Hematopoietic multipotent progenitor cell treated with erythropoietin and hydrocortisone succinate and interleukin-3 and kit ligand, for 8 days (in vitro differentiated cells): Measurements from ENCODE around the gene PRKN.
"Not testable (repeated sequence)": the region's sequence is repeated elsewhere in the genome, so short reads cannot be mapped to it uniquely, and the experiment has no call there.

Experiments
- DNase-seq: peaks from one replicate; pipeline ENCODE4 v3.0.0-alpha.2; 2015

PRKN gene

DNA sequence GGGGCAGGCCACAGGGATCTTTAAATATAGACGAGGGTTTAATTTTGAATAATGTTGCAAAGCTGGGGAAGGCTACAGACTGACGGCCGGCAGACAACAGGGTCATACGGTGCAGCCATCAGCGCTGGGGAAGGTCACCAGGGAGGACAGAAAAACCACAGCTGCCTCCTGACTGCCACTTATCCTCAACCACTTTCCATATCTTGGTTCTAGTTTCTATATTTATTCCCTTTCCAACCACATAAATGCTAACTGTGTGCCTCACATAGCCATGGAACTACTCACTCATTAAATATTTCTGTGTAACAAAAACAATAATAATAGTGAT lies 1368.0 kb downstream of the PRKN start:
- DNase-seq, result no peak

DNA sequence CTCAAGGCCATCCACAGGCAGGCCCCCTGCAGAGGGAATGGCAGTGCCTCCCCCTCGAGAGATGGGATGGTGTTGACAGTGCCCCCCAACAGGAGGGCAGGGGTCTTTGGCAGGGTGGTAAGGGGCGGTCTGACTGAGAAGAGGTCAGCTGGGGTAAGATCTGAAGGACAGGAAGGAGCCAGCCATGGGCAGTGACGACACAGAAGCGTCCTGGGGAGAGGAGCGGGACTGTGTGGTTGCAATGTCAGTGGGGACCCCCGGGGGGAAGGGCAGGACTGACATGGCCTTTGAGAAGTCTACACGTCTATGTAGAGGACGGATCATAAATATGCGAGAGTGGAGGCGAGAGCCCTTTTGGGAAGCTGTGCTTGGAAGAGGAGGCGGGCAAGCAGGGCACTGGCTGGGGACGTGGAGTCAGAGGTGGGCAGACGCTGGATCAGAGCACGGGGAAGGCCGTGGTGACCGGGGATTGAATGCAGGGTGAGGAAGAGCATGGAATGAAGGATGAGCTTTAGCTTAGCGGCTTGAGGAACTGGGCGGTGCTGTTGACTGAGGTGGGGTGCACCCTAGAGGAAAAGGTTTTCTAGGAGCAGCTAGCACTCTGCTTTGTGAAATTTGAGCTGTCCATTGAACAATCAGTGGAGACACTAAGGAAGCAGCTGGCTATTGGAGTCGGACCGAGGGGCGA lies 1371.3 kb downstream of the PRKN start:
- DNase-seq, result no peak

DNA sequence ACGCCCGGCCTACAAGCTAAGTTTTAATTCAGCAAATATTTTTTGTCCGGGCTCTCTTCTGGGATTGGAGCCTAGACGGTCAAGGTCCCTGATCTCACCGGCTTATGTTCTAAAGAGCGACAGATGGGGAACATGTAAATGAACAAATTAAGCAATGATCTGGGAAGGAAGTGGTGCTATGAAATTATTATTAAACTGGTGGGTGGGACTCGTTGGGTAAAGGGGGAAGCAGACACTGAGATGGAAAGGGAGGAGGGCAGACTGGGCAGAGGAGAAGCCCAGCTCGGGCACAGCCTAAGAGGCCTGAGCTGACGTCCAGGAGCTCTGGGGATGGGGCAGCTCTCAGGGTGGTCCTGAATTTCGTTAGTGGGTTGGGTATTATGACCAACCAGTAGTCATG lies 1371.9 kb downstream of the PRKN start:
- no peak for DNase-seq

DNA sequence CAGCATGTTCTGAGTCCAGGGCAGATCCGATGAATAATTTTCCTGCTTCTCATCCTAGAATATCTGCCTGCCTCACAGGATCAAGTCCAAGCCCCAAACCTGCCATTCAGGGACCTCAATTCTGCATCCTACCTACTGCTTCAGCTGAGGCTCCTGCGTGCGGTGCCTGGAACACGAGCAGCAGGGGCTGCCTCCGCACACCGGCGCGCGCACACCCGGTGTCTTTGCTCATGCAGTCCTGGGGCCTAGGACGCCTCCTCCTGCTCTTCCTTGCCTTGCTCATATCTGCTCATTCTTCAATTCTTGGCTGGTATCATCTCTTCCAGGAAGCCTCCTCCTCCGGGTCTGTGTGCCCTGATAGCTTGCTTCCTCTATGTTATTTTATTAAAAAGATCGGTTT lies 1372.6 kb downstream of the PRKN start:
- no peak for DNase-seq

DNA sequence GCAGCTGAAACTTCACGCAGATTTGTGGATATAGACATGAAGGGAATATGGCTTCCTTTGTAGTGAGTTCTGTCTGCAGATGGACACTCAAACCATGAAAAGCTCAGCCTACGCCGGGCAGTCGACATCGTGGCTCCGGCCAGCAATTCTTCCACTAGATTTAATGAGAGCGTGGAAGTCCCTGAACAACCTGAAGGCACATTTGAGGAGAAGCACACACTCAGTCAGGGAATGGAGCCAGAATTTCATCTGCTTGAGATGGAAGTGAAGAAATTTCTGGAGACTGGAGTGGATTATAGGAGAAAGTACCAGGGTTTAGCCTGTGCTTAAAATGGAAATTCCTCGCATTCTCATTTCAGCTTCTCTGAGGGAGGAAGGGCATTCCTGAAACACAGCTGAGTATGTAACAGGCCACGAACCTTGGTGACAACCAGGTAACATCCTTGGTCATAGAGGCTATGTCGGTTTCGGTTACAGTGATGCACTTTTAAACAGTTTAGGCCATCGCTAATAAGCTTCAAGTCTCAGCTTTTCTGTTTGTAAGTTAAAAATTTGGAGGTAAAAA lies 1373.2 kb downstream of the PRKN start:
- no peak for DNase-seq

DNA sequence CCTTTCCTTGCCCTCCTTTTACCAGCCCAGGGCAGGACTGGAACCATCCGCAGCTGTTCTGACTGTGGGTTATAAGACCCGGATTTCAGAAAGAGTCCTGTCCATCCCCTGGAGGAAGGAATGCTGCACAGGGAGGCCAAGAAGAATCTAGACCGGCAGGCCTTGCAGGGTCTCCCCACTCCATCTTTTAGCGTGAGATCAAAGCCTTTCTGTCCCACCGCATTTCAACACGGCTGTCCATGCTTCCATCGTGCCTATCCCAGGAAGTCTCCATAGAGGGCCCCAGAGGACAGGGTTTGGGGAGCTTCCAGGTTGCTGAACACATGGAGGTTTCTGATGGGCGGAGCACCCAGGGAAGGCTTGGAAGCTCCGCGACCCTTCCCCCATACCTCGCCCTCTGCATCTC lies 1374.4 kb downstream of the PRKN start:
- peak; percentile 11 for DNase-seq

DNA sequence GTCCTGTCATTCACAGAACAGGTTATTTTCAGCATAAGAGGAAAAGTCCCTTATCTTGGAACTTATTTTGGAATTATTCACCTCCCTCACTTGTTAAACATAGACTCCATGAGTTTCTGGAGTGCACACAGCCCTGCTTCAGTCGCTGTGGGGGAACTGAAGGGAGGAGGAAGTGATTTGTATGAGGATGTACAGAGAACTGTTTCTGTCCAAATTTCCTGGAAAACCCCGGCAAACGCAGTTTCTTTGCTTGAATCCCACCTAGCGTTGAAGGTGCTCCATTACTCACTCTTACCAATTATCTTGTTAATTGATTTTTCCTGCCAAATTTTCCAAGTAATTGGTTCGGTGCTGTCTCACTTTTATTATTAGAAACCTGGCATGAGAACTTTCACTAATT lies 1375.7 kb downstream of the PRKN start:
- DNase-seq, result peak; percentile 26

DNA sequence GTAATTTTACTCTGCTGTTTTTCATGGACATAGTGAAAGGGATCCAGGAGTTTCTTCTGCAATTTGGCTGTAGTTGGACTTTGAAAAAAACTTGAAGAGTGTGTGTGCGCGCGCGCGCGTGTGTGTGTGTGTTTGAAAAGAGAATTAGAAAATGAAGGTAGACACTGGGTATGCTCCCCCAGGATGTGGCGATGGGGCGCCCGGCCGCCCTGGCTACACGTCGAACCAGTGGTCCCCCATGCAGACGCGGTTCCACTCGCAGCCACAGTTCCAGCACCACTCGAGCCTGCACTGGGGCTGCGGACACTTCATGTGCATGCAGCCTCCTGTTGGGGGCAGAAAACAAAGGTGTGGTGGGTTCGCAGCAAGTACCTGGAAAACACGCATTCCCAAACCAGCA lies 1377.7 kb downstream of the PRKN start:
- no peak for DNase-seq

DNA sequence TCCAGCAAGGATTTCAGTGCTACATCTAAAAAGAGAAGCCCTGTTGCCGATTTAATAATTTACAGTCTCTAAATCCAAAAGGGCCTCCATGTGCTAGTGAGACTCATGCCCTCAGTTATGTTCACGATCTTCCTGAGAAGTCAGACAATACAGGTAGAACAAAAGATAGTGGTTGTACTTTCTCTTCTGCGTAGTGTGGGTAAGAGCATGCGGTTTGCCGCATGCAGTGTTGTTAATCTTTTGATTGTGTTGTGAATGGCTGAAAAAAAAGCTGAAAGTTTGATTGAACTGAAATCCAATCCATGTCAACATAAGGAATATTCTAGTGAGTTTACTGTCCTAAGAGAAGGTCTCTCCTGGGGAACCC lies 1379.0 kb downstream of the PRKN start:
- no peak for DNase-seq

DNA sequence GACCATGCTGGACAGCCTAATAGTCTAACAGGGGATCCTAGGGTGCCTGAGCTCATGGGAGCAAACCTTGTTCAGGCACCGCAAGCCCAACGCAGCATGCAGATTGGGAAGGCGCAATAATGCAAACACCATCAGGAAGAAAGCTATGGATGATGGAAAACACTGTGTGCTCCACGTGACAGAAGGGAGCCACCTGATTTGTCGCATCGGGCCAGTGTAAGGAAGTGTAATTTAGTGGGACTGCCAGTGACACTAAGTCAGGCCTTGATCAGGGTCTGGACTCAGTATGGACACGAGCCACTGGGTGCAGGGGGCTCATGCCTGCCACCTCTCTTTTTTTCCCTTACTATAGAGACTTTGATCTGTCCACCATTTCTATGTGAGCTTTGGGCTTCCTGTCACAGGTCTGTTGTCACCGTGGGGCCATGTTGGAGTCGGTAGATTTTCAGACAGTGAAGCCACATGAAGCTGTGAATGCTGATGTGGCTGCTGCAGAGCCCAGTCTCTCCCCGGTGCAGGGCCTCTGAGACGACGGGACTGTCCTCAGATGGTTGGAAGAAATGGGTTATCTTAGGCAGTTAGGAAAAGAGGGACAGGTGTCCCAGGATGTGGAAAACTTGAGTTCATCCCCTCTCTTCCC lies 1379.5 kb downstream of the PRKN start:
- DNase-seq, result no peak

DNA sequence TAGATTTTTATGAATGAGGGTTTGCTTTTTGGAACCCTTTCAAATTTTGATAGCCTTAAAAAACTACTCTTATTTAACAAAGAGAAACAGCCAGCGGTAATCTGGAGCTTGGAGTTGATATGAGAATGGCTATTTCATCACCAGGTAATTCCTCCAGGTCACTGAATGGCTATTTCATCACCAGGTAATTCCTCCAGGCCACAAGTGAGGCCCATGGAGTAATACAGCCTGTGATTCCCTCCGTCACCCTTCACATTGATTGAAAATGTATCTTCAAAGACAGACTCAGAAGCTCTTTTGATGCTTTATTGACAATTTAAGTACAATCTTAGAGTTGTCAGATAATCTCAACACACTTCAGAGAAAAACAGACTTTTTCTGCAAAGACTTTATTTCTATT lies 1380.4 kb downstream of the PRKN start:
- no peak for DNase-seq

DNA sequence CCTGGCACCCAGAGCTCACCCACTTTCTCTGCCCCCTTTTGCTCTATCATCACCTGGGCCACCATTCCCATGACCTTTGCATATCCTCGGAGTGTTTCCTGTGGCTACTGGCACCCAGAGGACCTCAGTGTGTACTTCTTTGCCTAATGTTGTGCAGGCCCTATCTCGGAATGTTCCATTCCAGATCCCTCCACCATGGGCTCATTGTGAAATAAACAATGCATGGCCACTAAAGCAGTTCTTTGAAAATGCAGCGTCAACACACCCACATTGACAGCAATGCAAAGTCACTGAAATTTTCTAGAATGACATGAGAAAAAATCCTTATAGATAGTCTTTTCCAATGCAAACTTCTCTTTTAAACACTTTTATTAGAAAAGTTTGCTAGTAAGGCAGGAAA lies 1380.8 kb downstream of the PRKN start:
- DNase-seq, result no peak

DNA sequence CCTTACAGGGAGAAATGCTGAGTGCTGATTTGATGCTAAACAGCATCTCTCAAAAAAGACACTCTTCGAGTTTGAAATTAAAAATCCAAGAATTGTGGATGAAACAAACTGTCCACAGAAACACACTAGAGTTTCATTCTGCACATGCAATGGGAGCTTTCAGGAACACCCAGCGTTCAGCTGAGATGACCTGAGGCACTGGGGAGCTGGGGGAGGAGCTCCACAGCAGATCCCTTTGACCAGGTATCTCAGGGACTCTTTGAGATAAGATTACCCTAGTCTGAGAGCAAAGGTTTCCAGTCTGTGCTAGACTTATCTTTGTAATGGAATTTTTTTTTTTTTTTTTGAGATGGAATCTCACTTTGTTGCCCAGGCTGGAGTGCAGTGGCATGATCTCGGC lies 1382.9 kb downstream of the PRKN start:
- DNase-seq, result no peak

DNA sequence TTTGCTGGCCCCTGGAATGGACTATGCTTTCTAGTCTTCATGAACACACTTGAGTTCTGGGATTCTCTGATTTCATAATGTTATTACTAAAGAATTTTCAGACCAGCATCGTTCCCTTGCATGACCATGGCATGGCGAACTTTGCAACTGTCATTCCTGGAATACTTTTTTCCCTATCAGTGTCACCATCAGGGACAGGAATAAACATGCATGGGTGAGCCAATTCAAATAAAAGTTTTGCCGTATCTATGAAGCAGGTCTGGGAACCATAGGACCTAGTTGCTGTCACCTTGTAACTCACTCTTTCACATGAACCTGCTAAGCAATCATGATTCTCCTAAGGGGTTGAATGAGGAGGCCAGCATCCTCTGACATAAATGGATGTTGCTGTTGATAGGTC lies 1385.5 kb downstream of the PRKN start:
- DNase-seq, result no peak

DNA sequence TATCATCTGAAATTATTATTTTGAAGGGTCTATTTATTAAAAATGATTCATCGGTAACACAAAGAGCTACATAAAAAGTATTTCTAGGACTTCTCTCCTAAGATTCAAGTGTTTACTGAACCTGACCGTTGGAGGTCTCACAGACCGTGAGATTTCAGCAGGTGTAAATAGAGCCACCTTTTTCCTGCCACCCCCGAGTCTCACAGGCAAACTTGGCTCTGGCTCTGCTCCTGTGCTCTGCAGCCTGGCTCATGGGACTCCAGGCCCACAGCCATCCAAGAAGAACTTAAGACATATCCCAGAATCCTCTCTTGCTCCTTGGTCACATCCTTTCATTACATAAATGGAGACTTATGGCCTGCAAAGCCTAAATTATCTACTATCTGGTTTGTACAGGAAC lies 1385.9 kb downstream of the PRKN start:
- DNase-seq, result no peak

DNA sequence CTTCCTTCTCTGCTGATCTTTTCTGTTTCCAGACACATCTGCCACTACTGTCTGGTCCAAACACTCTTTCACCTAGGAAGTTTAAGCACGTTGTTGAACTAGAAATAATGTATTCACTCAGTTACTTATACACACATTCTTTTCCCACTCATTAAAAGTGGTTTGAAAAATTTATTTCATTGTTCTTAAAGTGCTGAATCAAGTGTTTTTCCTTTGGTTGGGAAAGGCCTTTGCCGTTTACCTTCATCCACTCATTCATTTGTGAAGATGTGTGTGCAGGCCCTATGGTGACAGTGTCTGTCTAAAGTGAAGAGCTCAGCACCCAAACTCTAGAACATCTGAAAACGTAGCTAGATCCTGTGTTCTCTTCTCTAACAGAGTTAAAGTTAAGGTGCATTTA lies 1389.6 kb downstream of the PRKN start:
- no peak for DNase-seq

DNA sequence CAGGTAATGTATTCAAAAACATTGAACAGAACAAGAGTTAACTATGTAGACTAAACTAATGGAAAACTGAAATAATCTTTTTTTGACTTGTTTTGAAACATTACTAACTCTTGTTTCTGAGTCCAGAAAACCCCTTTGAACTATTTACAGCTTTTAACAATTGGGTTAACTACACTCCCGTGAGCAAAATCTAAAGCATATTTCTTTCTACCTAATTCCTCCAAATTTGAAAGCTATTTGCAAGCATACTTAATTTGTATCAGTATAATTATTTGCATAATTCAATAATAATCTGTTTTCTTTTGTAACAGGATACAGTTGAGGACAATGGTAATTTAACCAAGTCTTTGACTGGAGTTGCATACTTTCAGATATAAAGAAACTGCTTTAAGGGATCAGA lies 1391.1 kb downstream of the PRKN start:
- no peak for DNase-seq

DNA sequence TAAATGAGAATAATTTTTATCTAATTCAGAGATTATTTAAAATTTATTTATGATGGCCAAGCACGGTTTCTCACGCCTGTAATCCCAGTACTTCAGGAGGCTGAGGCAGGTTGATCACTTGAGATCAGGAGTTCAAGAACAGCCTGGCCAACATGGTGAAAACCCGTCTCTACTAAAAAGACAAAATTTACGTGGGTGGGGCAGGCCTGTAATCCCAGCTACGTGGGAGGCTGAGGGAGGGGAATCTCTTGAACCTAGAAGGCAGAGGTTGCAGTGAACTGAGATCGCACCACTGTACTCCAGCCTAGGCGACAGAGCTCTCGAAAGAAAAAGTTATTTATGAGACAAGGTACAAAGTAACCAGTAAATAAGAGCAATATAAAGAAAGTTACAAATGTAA lies 1394.2 kb downstream of the PRKN start:
- no peak for DNase-seq

DNA sequence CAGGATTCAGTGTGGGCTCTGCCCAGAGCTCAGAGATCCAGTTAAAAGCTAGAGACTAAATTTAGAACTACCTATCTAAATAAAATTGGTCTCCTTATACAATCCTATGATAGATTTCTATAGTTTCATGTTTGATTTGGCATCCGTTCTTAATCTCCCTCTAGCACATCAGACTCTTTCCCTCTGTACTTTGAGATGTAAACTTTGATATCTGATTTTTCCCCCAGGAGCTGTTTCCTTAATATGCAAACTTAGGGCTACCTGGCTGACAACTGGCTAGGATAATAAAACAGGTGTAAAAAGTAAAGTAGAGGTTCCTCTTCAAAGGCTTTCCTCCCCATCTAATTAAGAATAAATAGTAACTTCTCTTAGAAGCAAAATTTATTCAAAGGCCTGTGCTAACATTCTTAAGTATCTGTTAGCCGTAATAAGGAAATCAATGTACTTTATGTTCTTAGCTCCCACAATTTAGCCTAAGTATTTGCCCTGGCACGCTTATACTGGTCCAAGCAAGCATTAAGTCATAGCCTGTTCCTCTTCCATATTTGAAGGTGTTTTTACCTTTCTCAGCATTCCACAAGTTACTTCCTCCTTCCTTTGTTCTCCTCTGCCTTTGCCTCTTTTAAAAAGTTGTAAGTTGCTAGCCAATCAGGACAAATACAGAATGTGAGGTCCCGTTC lies 1396.0 kb downstream of the PRKN start:
- not testable (repeated sequence) for DNase-seq

DNA sequence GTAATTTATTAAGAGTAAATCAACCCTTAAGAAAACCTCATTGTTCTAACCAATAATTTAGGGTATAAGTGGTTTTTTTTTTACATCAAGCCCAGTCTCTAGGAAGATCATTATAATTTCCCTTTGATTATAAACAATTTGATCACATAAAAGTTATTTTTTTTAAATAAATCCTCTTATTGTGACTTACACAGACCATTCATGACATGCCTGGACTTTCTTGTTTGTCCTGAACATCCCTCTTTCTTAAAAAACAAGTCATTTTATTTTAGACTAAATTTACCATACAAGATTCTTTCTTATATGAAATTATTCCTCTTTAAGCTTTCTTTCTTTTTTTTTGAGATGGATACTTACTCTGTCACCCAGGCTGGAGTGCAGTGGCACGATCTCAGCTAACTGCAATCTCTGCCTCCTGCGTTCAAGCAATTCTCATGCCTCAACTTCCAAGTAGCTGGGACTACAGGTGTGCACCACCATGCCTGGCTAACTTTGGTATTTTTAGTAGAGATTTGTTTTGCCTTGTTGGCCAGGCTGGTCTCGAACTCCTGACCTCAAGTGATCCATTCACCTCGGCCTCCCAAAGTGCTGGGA lies 1400.1 kb downstream of the PRKN start:
- no peak for DNase-seq

DNA sequence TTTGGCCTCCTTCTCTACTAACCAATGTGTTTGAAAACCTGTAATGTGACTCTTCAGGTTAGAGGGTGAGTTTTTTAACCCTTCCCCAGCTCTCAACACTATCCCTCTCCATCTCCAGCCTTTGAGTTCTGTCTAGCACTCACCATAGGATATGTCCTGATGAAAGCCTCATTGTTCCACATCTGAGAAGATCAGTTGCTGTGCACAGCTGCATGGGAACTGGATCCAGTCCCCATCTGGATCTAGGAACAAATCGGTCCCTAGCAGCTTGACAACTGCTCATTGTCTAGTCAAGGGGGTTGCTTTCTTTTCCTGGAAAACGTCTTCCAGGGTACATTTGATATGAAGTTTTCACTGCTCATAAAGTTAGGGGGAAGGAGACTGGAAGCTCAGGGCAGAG lies 1408.3 kb downstream of the PRKN start:
- no peak for DNase-seq

DNA sequence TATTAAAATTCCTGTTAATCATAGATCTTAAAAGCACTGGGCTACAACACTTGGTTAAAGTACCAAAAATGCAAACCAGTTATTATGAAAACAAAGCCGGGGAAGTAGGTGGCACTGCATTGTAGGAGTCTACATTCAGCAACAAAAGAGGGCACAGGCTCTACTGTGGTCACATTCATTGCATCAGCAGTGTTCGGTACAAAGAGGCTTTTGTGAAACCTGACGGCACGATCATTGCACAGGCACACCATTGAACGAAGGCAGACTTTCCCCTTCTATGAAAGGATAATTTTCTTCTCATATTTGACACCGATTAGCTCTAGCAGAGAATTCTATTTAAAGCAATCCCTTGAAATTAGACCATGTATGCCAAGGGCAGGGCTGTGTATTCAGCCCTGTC lies 1409.1 kb downstream of the PRKN start:
- DNase-seq, result no peak

DNA sequence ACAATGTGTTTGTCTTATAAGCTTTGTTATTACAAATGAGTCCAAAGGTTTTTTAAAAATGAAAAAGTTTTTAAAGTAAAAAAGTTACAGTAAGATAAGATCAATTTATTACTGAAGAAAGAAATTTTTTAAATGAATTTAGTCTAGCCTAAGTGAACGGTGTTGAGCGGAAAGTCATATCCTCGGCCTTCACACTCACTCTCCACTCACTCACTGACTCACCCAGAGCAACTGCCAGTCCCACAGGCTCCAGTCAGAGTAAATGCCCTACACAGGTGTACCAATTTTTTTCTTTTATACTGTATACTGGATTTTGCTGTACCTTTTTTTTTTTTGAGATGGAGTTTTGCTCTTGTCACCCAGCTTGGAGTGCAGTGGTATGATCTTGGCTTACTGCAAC lies 1411.0 kb downstream of the PRKN start:
- no peak for DNase-seq
